SK-N-SH treated with all-trans-retinoic acid at 6 μM for 48 hours (cell line): ENCODE data around the gene LAGE3.

Experiments
- ARNTL ChIP-seq: fragments of 450-650 bp; formaldehyde crosslinking; IDR thresholded peaks from 2 replicates; pipeline ENCODE4 v1.5.0; 2020; ENCODE audit warnings: low read depth, mild to moderate bottlenecking, moderate library complexity, borderline replicate concordance
- CREB5 ChIP-seq: fragments of 250-450 bp; sonication (Bioruptor Pico); IDR thresholded peaks from 2 replicates; pipeline ENCODE4 v1.5.1; 2020; ENCODE audit warnings: low read depth, mild to moderate bottlenecking, moderate library complexity
- CSDC2 ChIP-seq: fragments of 250-450 bp; sonication (Bioruptor Pico); IDR thresholded peaks from 2 replicates; pipeline ENCODE4 v1.5.0; 2020; ENCODE audit warnings: mild to moderate bottlenecking, moderate library complexity
- PATZ1 ChIP-seq: fragments of 250-450 bp; sonication (Bioruptor Pico); IDR thresholded peaks from 2 replicates; pipeline ENCODE4 v1.8.0; 2020; ENCODE audit warnings: mild to moderate bottlenecking, moderate library complexity, borderline replicate concordance
- RARB ChIP-seq: fragments of 250-450 bp; sonication (Bioruptor Pico); IDR thresholded peaks from 2 replicates; pipeline ENCODE4 v1.8.0; 2021; ENCODE audit warnings: mild to moderate bottlenecking, moderate library complexity
- ZNF70 ChIP-seq: fragments of 450-650 bp; formaldehyde crosslinking; IDR thresholded peaks from 2 replicates; pipeline ENCODE4 v1.5.0; 2020; ENCODE audit warnings: mild to moderate bottlenecking, moderate library complexity

GRCh38 chrX:154516656-154517100 lies 37.6 kb upstream of the LAGE3 start:
- TF ChIP-seq CSDC2 (CRISPR knock-in tag): no peak
- no peak for TF ChIP-seq CREB5 (CRISPR knock-in tag)
- no peak for TF ChIP-seq ZNF70 (CRISPR knock-in tag)
- no peak for TF ChIP-seq RARB
- TF ChIP-seq ARNTL: no peak
- TF ChIP-seq PATZ1 (CRISPR knock-in tag): no peak
